Calu3 (cell line): Measurements from ENCODE around the gene PDYN. TPM values are rescaled to one million over a fixed set of nuclear protein-coding genes. Genes with fewer than 3 reads are reported as not detected.

Source experiments
- BruUV-seq: library from RNA; stranded (reverse); fragments of 400-500 nt; replicated peaks from 2 replicates; lab custom pipeline; 2021; lab: Mats Ljungman, UMichigan
- CTCF ChIA-PET: fragments of 300-600 bp; sonication (Branson Sonifier 250); formaldehyde crosslinking; loops from one replicate; lab custom pipeline; 2022; ENCODE audit warnings: antibody characterized with exemption; lab: Charles Lee
- DNase-seq: peaks from one replicate; pipeline ENCODE4 v3.0.0; 2022
- H3K27ac Mint-ChIP-seq: one replicate; pipeline ENCODE4 v1.8.0; 2022; ENCODE audit warnings: mixed read lengths; ENCODE audit not compliant: unreplicated experiment
- H3K27me3 Mint-ChIP-seq: one replicate; pipeline ENCODE4 v1.8.0; 2022; ENCODE audit warnings: mixed read lengths; ENCODE audit not compliant: unreplicated experiment
- H3K36me3 Mint-ChIP-seq: one replicate; pipeline ENCODE4 v1.8.0; 2022; ENCODE audit warnings: mild to moderate bottlenecking, moderate library complexity, mixed read lengths; ENCODE audit not compliant: insufficient read depth, unreplicated experiment
- H3K4me1 Mint-ChIP-seq: one replicate; pipeline ENCODE4 v1.8.0; 2022; ENCODE audit warnings: mild to moderate bottlenecking, low read depth, mixed read lengths; ENCODE audit not compliant: unreplicated experiment
- H3K4me3 Mint-ChIP-seq: one replicate; pipeline ENCODE4 v1.8.0; 2022; ENCODE audit warnings: mild to moderate bottlenecking, low read depth, moderate library complexity, mixed read lengths; ENCODE audit not compliant: unreplicated experiment
- H3K9me3 Mint-ChIP-seq: one replicate; pipeline ENCODE4 v1.8.0; 2022; ENCODE audit warnings: low read depth, mixed read lengths; ENCODE audit not compliant: unreplicated experiment
- CTCF ChIP-seq: fragments of 200-600 bp; IDR thresholded peaks from one replicate; pipeline ENCODE4 v1.8.0; 2022; ENCODE audit warnings: antibody characterized with exemption; ENCODE audit not compliant: unreplicated experiment
- intact Hi-C: fragments of 100-400 bp; cut with micrococcal nuclease; formaldehyde crosslinking; loops from one replicate; pipeline ENCODE4 v1.10.0; 2022; ENCODE audit not compliant: unreplicated experiment
- total RNA-seq: library from RNA; stranded (reverse); gene quantifications from 2 replicates; pipeline ENCODE4 v1.2.3, GENCODE V29; 2022

Gene PDYN
- total RNA-seq, 1 experiment from 2014 or later: not detected

GRCh38 chr20:1998715-1999114 is 4.9 kb upstream of the PDYN start:
- Mint-ChIP-seq H3K27ac (no peak overlapping the region), H3K27me3 (peaks cover 60% of the 10 kb centered on the region), H3K9me3 (no peaks in the 10 kb centered on the region), H3K4me1 (no peaks in the 10 kb centered on the region), H3K36me3 (no peaks in the 10 kb centered on the region), H3K4me3 (no peak overlapping the region)
- no peak for DNase-seq
- intact Hi-C loops: no loop called here
- CTCF ChIA-PET: no interaction called here
- BruUV-seq: no TSS peak
- no peak for TF ChIP-seq CTCF

- H3K27ac Mint-ChIP-seq: no peak overlapping the region
- BruUV-seq: no TSS peak
- DNase-seq: no peak
- no peaks in the 10 kb centered on the region for H3K4me1 Mint-ChIP-seq
- intact Hi-C loops: no loop called here
- H3K4me3 Mint-ChIP-seq: no peak overlapping the region
- no peaks in the 10 kb centered on the region for H3K36me3 Mint-ChIP-seq
- CTCF ChIA-PET: no interaction called here
- TF ChIP-seq CTCF: no peak
- H3K9me3 Mint-ChIP-seq: no peaks in the 10 kb centered on the region
- peaks cover 66% of the 10 kb centered on the region for H3K27me3 Mint-ChIP-seq
These were observed 4.3 kb upstream of the PDYN start for GRCh38 chr20:1998193-1998520.

- Mint-ChIP-seq H3K9me3 (no peaks in the 10 kb centered on the region), H3K27ac (no peak overlapping the region), H3K4me3 (no peak overlapping the region), H3K36me3 (no peaks in the 10 kb centered on the region), H3K27me3 (peaks cover 71% of the 10 kb centered on the region), H3K4me1 (no peaks in the 10 kb centered on the region)
- TF ChIP-seq CTCF: no peak
- intact Hi-C loops: no loop called here
- no peak for DNase-seq
- no TSS peak for BruUV-seq
- CTCF ChIA-PET: no interaction called here
These were observed 3.8 kb upstream of the PDYN start for GRCh38 chr20:1997483-1998192.

GRCh38 chr20:1995531-1996310 is 1.9 kb upstream of the PDYN start:
- CTCF ChIA-PET: no interaction called here
- Mint-ChIP-seq H3K9me3 (no peaks in the 10 kb centered on the region), H3K4me1 (no peaks in the 10 kb centered on the region), H3K27ac (no peak overlapping the region), H3K27me3 (peaks cover 90% of the 10 kb centered on the region), H3K4me3 (no peak overlapping the region), H3K36me3 (no peaks in the 10 kb centered on the region)
- no peak for DNase-seq
- intact Hi-C loops: no loop called here
- no TSS peak for BruUV-seq
- no peak for TF ChIP-seq CTCF
